ENCODE data around the gene ZDHHC14.

The ZDHHC14 gene

DNA sequence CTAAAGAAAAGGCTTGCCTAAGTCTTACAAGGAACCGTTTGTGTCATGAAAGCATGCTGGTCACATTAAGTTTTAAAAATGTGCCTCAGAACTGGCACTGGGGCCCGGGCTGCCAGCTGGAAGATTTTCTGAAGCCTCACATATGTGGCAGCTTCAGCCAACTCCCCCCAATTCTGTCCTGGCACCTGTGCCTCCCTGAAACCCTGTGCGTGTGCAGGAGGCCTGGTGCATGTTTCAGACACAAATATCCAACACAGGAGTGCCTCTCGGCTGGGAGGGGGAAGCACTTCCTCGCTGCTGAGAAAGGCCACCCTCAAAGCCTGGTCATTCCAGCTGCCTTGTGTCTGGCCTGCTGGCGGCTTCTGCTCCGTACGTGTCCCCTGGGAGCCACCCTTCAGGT, 253.6 kb downstream of the ZDHHC14 start:
- DNase-seq = no peak
- Histone ChIP-seq H3K27me3 (replicated peaks) (no peaks in the 10 kb centered on the region), H3K4me3 (ENCODE audit: low read depth, low read length) (no peak overlapping the region), H3K36me3 (replicated peaks) (no peaks in the 10 kb centered on the region), H3K27ac (no peak overlapping the region)
- in situ Hi-C loops (cut with HindIII; ENCODE audit: low pct_ligation_motif_present, low sequenced_read_pairs) = no loop called here
- TF ChIP-seq, protein P1, sequence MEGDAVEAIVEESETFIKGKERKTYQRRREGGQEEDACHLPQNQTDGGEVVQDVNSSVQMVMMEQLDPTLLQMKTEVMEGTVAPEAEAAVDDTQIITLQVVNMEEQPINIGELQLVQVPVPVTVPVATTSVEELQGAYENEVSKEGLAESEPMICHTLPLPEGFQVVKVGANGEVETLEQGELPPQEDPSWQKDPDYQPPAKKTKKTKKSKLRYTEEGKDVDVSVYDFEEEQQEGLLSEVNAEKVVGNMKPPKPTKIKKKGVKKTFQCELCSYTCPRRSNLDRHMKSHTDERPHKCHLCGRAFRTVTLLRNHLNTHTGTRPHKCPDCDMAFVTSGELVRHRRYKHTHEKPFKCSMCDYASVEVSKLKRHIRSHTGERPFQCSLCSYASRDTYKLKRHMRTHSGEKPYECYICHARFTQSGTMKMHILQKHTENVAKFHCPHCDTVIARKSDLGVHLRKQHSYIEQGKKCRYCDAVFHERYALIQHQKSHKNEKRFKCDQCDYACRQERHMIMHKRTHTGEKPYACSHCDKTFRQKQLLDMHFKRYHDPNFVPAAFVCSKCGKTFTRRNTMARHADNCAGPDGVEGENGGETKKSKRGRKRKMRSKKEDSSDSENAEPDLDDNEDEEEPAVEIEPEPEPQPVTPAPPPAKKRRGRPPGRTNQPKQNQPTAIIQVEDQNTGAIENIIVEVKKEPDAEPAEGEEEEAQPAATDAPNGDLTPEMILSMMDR (IDR thresholded peaks at IDR 0.05; ENCODE audit: low read depth, low read length, missing control alignments) = no peak

DNA sequence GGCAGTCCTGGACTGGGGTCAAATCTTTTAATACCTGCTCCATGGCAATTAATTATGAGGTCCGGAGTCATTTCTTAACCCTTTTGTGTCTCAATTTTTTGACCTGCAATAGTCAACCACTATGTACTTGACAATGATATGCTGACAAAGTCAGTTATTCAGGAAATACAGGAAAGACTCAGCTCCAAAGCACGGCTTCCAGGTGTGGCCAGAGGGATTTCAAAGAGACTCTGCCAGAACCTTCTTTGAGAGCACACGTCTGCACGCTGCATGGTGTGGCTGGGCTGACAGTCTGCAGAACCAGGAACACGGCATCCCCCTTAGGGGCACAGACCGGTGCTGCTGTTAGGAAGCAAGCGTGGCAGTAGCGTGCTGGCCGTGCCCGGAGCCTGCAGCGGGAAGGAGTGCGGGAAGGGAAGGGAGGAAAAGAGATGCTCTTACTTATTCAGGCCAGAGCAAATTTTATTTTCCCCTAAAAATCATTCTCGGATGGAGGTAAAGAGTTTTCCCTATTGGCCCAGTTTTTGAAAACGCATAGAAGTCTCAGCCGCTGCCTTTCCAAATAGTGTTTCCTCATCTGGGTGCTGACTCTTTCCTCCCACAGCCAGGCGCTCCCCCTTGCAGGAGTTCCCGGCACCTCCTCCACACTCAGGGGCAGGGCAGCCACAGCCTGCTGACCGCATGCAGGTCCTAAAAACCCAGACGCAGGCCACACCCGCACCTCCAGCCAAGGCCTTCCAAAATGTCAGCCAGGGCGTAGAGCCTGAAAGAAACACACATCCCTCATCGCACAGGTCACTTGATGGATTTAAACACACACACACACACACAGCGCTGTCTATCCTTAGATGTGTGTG, 254.6 kb downstream of the ZDHHC14 start:
- no peak for DNase-seq
- in situ Hi-C loops (cut with HindIII; ENCODE audit: low pct_ligation_motif_present, low sequenced_read_pairs) = no loop called here
- TF ChIP-seq, protein P1 (IDR thresholded peaks at IDR 0.05; ENCODE audit: low read depth, low read length, missing control alignments) = no peak
- Histone ChIP-seq H3K27me3 (replicated peaks) (no peaks in the 10 kb centered on the region), H3K36me3 (replicated peaks) (no peaks in the 10 kb centered on the region), H3K4me3 (ENCODE audit: low read depth, low read length) (no peak overlapping the region), H3K27ac (no peak overlapping the region)

DNA sequence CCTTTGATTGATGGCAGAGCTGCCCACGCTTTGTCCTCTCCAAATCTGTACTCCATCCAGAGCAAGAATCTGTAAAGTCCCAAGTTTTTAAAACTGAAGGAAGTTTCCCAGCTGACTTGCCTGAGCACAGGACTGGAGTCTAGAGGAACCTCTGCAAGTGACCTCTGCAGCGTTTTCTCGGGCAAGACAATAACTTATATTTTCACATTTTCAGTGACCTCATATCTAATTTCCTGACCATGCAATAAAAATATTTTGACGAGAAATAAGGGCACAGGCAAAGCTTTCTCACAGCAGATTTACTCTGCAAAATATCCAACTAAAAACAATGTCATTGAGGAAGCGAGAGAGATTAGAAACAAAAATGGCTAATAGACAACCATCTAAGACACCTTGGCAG, 256.5 kb downstream of the ZDHHC14 start:
- in situ Hi-C loops (cut with HindIII; ENCODE audit: low pct_ligation_motif_present, low sequenced_read_pairs) = no loop called here
- no peak for DNase-seq
- Histone ChIP-seq H3K27ac (no peak overlapping the region), H3K27me3 (replicated peaks) (no peaks in the 10 kb centered on the region), H3K36me3 (replicated peaks) (no peaks in the 10 kb centered on the region), H3K4me3 (ENCODE audit: low read depth, low read length) (no peak overlapping the region)
- TF ChIP-seq, protein P1 (IDR thresholded peaks at IDR 0.05; ENCODE audit: low read depth, low read length, missing control alignments) = no peak

DNA sequence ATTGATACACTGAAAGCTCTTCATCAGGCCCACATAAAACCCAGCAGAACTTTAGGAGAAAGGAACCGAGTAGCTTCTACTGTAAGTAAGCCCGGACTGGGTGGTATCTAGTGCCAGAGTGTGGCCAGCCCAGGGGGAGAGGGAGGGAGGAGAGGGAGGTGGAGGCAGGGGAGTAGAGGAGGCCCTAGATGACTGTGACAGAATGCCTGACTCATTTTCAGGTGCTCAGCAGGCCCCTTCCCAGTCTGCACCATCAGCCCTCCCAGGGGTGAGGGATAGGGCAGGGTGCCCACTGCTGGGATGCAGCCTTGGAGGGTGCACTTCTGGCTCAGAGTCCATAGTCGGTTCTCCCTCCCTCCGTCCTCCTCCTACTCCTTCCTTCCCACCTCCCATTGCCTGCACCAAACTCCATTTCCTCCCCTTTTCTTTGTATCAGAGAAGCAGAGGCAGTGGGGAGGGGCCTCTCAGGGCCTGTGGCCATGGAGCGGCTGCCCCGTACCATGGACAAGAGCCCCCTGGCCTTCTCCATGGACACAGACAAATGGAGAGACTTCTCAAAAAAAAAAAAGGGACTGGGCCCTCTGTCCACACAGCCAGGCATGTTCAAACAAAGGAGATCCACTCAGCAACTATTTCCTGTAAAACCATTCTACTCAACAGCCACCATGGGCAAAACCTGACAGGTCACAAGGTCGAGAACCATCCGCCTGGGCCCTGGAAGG, 257.1 kb downstream of the ZDHHC14 start:
- in situ Hi-C loops (cut with HindIII; ENCODE audit: low pct_ligation_motif_present, low sequenced_read_pairs) = no loop called here
- DNase-seq = no peak
- Histone ChIP-seq H3K36me3 (replicated peaks) (no peaks in the 10 kb centered on the region), H3K27me3 (replicated peaks) (no peaks in the 10 kb centered on the region), H3K27ac (no peak overlapping the region), H3K4me3 (ENCODE audit: low read depth, low read length) (no peak overlapping the region)
- TF ChIP-seq, protein P1 (IDR thresholded peaks at IDR 0.05; ENCODE audit: low read depth, low read length, missing control alignments) = no peak

DNA sequence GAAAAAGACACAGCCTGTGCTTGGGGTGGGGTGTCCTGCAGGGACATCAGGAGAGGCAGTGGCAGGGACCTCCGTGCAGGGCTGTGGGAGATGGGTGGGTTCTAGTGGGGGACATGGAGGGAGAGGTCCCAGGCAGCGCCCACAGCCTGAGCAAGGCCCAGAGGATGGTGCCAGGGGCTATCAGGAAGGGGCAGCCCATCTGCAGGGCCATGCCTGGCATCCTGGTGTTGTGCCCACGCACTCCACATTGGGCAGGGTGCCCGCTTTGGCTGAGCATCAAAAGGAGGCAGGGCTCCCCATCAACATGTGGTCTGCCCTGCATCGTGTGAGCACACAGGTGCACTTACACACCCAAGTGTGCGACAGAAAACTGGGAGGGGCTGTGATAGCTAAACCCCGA, 257.8 kb downstream of the ZDHHC14 start:
- no peaks in the 10 kb centered on the region for H3K27me3 ChIP-seq (replicated peaks)
- no peak overlapping the region for H3K27ac ChIP-seq
- in situ Hi-C loops (cut with HindIII; ENCODE audit: low pct_ligation_motif_present, low sequenced_read_pairs) = no loop called here
- no peak for DNase-seq
- H3K36me3 ChIP-seq (replicated peaks) = no peaks in the 10 kb centered on the region
- TF ChIP-seq, protein P1 (IDR thresholded peaks at IDR 0.05; ENCODE audit: low read depth, low read length, missing control alignments) = no peak
- no peak overlapping the region for H3K4me3 ChIP-seq (ENCODE audit: low read depth, low read length)
